Tibial nerve (tissue), 4 donors: Measurements from ENCODE around the gene USP7. TPM values are rescaled to one million over a fixed set of nuclear protein-coding genes. Genes with fewer than 3 reads are reported as not detected.
"Not testable (repeated sequence)": the region's sequence is repeated elsewhere in the genome, so short reads cannot be mapped to it uniquely, and the experiment has no call there.

ENCODE experiments used
- DNase-seq, 2 donors: peaks; one replicate each; pipeline ENCODE4 v3.0.0-alpha.2; 2019; ENCODE audit warnings: low spot score in 2 of 2
- H3K27ac ChIP-seq, 4 donors: fragments of 200-600 bp; sonication (generic) in 3 of 4; one replicate each; pipeline ENCODE4 v1.5.1; 2017 to 2019; ENCODE audit warnings: mild to moderate bottlenecking in 1 of 4
- H3K27me3 ChIP-seq, 2 donors: fragments of 200-600 bp; sonication (generic) in 1 of 2; one replicate each; pipeline versions ENCODE4 v1.5.1 to v1.6.0; 2017 to 2019
- H3K36me3 ChIP-seq, 3 donors: fragments of 200-600 bp; sonication (generic); one replicate each; pipeline ENCODE4 v1.5.1; 2018 to 2019
- H3K4me1 ChIP-seq, 4 donors: fragments of 200-600 bp; sonication (generic) in 3 of 4; one replicate each; pipeline ENCODE4 v1.5.1; 2017 to 2019
- H3K4me3 ChIP-seq, 4 donors: fragments of 200-600 bp; sonication (generic) in 3 of 4; one replicate each; pipeline ENCODE4 v1.5.1; 2017 to 2019; ENCODE audit warnings: mild to moderate bottlenecking in 1 of 4, moderate library complexity in 1 of 4
- H3K9me3 ChIP-seq, 4 donors: fragments of 200-600 bp; sonication (generic) in 3 of 4; one replicate each; pipeline ENCODE4 v1.5.1; 2017 to 2019
- EP300 ChIP-seq, 2 donors: sonication (generic); formaldehyde crosslinking; IDR thresholded peaks; one replicate each; pipeline ENCODE4 v1.6.1; 2017; ENCODE audit warnings: antibody characterized with exemption in 2 of 2, mild to moderate bottlenecking in 1 of 2
- POLR2A ChIP-seq, 2 donors: fragments of 450-650 bp; IDR thresholded peaks; one replicate each; pipeline ENCODE4 v1.6.1; 2017; ENCODE audit warnings: antibody characterized with exemption in 2 of 2, mild to moderate bottlenecking in 2 of 2, moderate library complexity in 2 of 2
- WGBS, 2 donors: methylation state at CpG; one replicate each; pipeline ENCODE4 v1.1.5; 2018; 5-methylcytosine and 5-hydroxymethylcytosine counted together
- total RNA-seq, 4 donors: library from RNA; depleted of rRNA; stranded (reverse); fragments of >200 nt; gene quantifications; one replicate each; pipeline ENCODE4 v1.1.0, GENCODE V29; 2016
- TF ChIP-seq, protein P1 (sequence below), 5 experiments: fragments of 200-600 bp in 3 of 5; fragments of 450-650 bp in 2 of 5; sonication (generic) in 3 of 5; IDR thresholded peaks; one replicate each; pipeline ENCODE4 v1.5.1; 2016 to 2019; ENCODE audit warnings: antibody characterized with exemption in 5 of 5, mild to moderate bottlenecking in 3 of 5, moderate library complexity in 2 of 5

Gene USP7
- total RNA-seq, 4 donors from 2014 or later: 83.4 to 114 (median 89.6) TPM

DNA sequence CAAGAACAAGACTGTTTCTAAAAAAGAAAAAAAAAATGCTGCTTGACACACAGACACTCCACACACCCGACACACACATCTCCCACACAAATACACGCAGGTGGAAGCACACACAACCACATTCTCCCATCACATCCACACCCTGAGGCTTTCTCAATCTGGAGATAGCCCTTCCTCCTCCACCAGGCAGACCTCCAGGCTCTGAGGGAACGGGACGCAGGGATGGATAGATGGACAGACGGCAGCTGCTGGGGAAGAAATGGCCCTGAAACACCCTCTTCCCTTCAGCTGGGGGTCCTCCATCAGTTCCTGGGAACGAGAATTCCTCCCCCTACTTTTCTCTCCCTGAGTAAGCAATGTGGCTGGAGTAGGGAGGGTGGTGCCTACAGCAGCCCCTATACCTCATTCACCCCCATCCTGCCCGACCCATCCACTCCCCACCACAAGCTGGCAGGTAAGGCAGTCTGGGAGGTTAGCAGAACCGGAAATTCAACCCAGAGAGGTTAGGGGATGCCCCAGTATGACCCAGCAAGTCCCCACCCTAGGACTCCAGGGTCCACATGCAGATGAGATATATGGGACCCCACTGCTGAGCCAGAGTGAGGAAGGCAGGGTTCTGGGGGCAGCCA lies 85.7 kb downstream of the USP7 start:
- TF ChIP-seq POLR2A (IDR thresholded peaks at IDR 0.05): no peak
- TF ChIP-seq EP300 (IDR thresholded peaks at IDR 0.05): no peak
- TF ChIP-seq, protein P1, sequence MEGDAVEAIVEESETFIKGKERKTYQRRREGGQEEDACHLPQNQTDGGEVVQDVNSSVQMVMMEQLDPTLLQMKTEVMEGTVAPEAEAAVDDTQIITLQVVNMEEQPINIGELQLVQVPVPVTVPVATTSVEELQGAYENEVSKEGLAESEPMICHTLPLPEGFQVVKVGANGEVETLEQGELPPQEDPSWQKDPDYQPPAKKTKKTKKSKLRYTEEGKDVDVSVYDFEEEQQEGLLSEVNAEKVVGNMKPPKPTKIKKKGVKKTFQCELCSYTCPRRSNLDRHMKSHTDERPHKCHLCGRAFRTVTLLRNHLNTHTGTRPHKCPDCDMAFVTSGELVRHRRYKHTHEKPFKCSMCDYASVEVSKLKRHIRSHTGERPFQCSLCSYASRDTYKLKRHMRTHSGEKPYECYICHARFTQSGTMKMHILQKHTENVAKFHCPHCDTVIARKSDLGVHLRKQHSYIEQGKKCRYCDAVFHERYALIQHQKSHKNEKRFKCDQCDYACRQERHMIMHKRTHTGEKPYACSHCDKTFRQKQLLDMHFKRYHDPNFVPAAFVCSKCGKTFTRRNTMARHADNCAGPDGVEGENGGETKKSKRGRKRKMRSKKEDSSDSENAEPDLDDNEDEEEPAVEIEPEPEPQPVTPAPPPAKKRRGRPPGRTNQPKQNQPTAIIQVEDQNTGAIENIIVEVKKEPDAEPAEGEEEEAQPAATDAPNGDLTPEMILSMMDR (IDR thresholded peaks at IDR 0.05): no peak
- no peaks in the 10 kb centered on the region for H3K9me3 ChIP-seq
- peaks cover 0 to 13% (median 3%) of the 10 kb centered on the region in 4 donors for H3K4me1 ChIP-seq
- no peak for DNase-seq
- H3K27me3 ChIP-seq: peaks cover 0 to 10% of the 10 kb centered on the region in 2 donors
- no peak overlapping the region for H3K4me3 ChIP-seq
- WGBS, 2 donors: 71% methylated on average over 8 of the region's 8 CpGs
- no peaks in the 10 kb centered on the region for H3K36me3 ChIP-seq
- peak overlapping the region in 1 of 4 donors; percentile 61 for H3K27ac ChIP-seq

DNA sequence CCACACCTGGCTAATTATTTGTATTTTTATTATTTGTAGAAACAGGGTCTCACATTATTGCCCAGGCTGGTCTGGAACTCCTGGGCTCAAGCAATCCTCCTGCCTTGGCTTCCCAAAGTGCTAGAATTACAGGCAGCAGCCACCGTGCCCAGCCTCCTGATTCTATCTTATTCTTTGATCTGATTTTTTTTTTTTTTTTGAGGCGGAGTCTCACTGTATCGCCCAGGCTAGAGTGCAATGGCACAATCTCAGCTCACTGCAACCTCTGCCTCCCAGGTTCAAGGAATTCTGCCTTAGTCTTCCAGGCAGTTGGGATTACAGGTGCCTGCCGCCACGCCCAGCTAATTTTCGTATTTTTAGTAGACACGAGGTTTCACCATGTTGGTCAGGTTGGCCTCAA lies 88.4 kb downstream of the USP7 start:
- not testable (repeated sequence) for H3K36me3 ChIP-seq, H3K9me3 ChIP-seq, H3K4me3 ChIP-seq, H3K27ac ChIP-seq, DNase-seq, H3K27me3 ChIP-seq
- H3K4me1 ChIP-seq: peaks cover 0 to 23% (median 2%) of the 10 kb centered on the region in 4 donors
- 79 to 94% methylated on average over 7 of the region's 7 CpGs for WGBS, 2 donors

DNA sequence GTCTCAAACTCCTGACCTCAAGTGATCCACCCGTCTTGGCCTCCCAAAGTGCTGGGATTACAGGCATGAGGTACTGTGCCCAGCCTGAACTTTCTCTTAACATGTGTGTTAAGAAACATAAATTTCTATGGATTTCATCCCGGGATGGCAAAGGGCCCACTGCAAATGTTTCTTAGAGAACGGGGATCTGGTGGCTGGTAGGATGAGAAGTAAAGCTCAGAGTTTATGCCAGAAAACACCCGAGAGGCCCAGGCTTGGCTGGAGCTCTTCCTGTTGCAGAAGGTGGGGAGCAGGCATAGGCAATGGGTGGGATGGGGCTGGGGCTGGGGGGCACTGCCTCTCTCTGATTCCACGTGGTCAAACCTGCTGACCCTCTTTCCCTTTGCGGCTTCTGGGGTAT lies 89.3 kb downstream of the USP7 start:
- Histone ChIP-seq H3K4me1 (peaks cover 0 to 28% (median 0%) of the 10 kb centered on the region in 4 donors), H3K9me3 (no peaks in the 10 kb centered on the region), H3K27ac (no peak overlapping the region), H3K36me3 (no peaks in the 10 kb centered on the region), H3K4me3 (no peak overlapping the region), H3K27me3 (no peaks in the 10 kb centered on the region)
- 38 to 57% methylated on average over 6 of the region's 6 CpGs for WGBS, 2 donors
- DNase-seq: no peak
- no peak for TF ChIP-seq EP300 (IDR thresholded peaks at IDR 0.05)
- TF ChIP-seq, protein P1 (IDR thresholded peaks at IDR 0.05): no peak
- no peak for TF ChIP-seq POLR2A (IDR thresholded peaks at IDR 0.05)

DNA sequence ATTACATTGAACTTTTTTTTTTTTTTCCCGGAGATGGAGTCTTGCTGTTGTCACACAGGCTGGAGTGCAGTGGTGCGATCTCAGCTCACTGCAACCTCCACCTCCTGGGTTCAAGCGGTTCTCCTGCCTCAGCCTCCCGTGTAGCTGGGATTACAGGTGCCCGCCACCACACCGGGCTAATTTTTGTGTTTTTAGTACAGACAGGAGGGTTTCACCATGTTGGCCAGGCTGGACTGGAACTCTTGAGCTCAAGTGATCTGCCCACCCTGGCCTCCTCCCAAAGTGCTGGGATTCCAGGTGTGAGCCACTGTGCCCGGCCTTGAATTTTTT lies 89.9 kb downstream of the USP7 start:
- H3K4me1 ChIP-seq: peaks cover 0 to 31% (median 0%) of the 10 kb centered on the region in 4 donors
- H3K27ac ChIP-seq, H3K9me3 ChIP-seq, H3K4me3 ChIP-seq, DNase-seq, H3K27me3 ChIP-seq, H3K36me3 ChIP-seq: not testable (repeated sequence)
- 89 to 95% methylated on average over 7 of the region's 7 CpGs for WGBS, 2 donors

DNA sequence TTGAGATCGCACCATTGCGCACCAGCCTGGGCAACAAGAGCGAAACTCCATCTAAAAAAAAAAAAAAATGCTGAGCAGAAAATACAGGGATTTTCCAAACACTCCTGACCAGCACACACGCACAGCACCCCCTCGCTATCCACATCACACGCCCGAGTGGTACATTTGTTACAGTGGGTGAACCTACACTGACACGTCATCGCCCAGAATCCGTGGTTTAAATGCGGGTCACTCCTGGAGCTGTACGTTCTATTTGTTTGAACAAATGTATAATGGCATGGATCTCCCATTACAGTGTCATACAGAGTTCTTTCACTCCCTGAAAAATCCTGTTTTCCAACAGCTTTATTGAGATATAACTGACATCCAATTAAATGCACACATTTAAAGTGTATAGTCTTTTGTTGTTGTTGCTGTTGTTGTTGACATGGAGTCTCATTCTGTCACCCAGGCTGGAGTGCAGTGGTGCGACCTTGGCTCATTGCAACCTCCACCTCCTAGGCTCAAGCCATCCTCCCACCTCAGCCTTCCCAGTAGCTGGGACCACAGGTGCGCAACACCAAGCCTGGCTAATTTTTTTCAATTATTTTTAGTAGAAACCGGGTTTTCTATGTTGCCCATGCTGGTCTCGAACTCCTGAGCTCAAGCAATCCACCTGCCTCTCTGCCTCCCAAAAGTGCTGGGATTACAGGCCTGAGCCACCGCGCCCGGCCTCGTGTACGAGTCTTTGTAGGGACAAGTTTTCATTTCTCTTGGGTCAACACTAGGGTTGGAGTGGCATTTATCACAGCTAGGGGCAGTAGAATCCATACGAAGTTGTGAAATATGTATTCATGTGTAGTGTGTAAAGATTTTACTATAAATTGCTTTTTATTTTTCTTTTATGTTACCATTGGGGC lies 90.5 kb downstream of the USP7 start:
- DNase-seq: no peak
- TF ChIP-seq, protein P1 (IDR thresholded peaks at IDR 0.05): peak in 1 of 5 experiments; percentile 6
- TF ChIP-seq POLR2A (IDR thresholded peaks at IDR 0.05) (no peak), EP300 (IDR thresholded peaks at IDR 0.05) (no peak)
- Histone ChIP-seq H3K27ac (no peak overlapping the region), H3K4me3 (no peak overlapping the region), H3K27me3 (no peaks in the 10 kb centered on the region), H3K36me3 (no peaks in the 10 kb centered on the region), H3K9me3 (no peaks in the 10 kb centered on the region), H3K4me1 (peaks cover 0 to 25% (median 0%) of the 10 kb centered on the region in 4 donors)
- 84 to 85% methylated on average over 22 of the region's 22 CpGs for WGBS, 2 donors

DNA sequence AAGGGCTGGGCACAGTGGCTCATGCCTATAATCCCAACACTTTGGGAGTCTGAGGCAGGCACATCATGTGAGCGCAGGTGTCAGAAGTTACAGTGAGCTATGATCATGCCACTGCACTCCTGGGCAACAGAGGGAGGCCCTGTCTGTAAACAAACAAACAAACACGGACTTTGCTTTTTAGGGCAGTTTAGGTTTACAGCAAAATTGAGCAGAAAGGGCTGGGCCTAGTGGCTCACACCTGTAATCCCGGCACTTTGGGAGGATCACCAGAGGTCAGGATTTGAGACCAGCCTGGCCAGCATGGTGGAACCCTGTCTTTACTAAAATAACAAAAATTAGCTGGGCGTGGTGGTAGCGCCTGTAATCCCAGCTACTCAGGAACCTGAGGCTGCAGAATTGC lies 91.6 kb downstream of the USP7 start:
- TF ChIP-seq, protein P1 (IDR thresholded peaks at IDR 0.05): no peak
- TF ChIP-seq POLR2A (IDR thresholded peaks at IDR 0.05) (no peak), EP300 (IDR thresholded peaks at IDR 0.05) (no peak)
- Histone ChIP-seq H3K36me3 (no peaks in the 10 kb centered on the region), H3K27ac (no peak overlapping the region), H3K9me3 (no peaks in the 10 kb centered on the region), H3K4me1 (peaks cover 0 to 22% (median 1%) of the 10 kb centered on the region in 4 donors), H3K4me3 (no peak overlapping the region), H3K27me3 (no peaks in the 10 kb centered on the region)
- 90 to 92% methylated on average over 5 of the region's 5 CpGs for WGBS, 2 donors
- DNase-seq: no peak

DNA sequence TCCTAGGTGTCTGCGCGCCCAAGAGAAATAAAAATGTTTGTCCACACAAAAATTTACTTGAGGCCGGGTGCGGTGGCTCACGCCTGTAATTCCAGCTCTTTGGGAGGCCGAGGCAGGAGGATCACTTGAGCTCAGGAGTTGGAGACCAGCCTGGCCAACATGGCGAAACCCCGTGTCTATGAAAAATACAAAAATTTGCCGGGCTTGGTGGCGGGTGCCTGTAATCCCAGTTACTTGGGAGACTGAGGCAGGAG lies 93.8 kb downstream of the USP7 start:
- Histone ChIP-seq H3K4me1 (peaks cover 0 to 42% (median 18%) of the 10 kb centered on the region in 4 donors), H3K27ac (peak overlapping the region in 3 of 4 donors; percentile 89 to 96 (median 94))

More for the DNA sequence above, 93.8 kb downstream of the USP7 start:
- H3K4me3 ChIP-seq, DNase-seq, H3K9me3 ChIP-seq, H3K27me3 ChIP-seq, H3K36me3 ChIP-seq: not testable (repeated sequence)
- WGBS, 2 donors: 97 to 98% methylated on average over 10 of the region's 10 CpGs
